Progenitor cell of endocrine pancreas (in vitro differentiated cells): Measurements from ENCODE around the gene EPN2. TPM values are rescaled to one million over a fixed set of nuclear protein-coding genes. Genes with fewer than 3 reads are reported as not detected.
A peak's percentile ranks its signal among the peaks of the same experiment; 100 is the strongest.

Experiments
- DNase-seq: peaks from one replicate; pipeline ENCODE4 v3.0.0; 2021; ENCODE audit warnings: low spot score; ENCODE audit not compliant: unreplicated experiment
- H3K27ac Mint-ChIP-seq: 2 replicates; pipeline ENCODE4 v1.8.0; 2021; ENCODE audit warnings: mild to moderate bottlenecking, moderate library complexity, mixed read lengths
- H3K27me3 Mint-ChIP-seq: 2 replicates; pipeline ENCODE4 v1.8.0; 2021; ENCODE audit warnings: mixed read lengths
- H3K36me3 Mint-ChIP-seq: 2 replicates; pipeline ENCODE4 v1.8.0; 2022; ENCODE audit warnings: mixed read lengths; ENCODE audit not compliant: insufficient read depth
- H3K4me1 Mint-ChIP-seq: 2 replicates; pipeline ENCODE4 v1.8.0; 2021; ENCODE audit warnings: low read depth, mixed read lengths
- H3K4me3 Mint-ChIP-seq: 2 replicates; pipeline ENCODE4 v1.8.0; 2021; ENCODE audit warnings: low read depth, mild to moderate bottlenecking, moderate library complexity, mixed read lengths
- H3K9me3 Mint-ChIP-seq: 2 replicates; pipeline ENCODE4 v1.8.0; 2021; ENCODE audit warnings: low read depth, mixed read lengths
- total RNA-seq: library from RNA; stranded (reverse); gene quantifications from 2 replicates; pipeline ENCODE4 v1.2.1, GENCODE V29; 2021
- TF ChIP-seq, protein P1 (sequence below): fragments of 200-600 bp; sonication (generic); IDR thresholded peaks from one replicate; pipeline ENCODE4 v1.5.0; 2021; ENCODE audit warnings: antibody characterized with exemption, mild to moderate bottlenecking; ENCODE audit not compliant: unreplicated experiment

The EPN2 gene
- total RNA-seq, 1 donor from 2014 or later = 49.8 TPM

- Mint-ChIP-seq H3K9me3 (no peaks in the 10 kb centered on the region), H3K36me3 (peaks cover 10% of the 10 kb centered on the region), H3K27ac (peak within 1 kb of the TSS; percentile 96), H3K4me3 (peak within 1 kb of the TSS; percentile 93), H3K27me3 (no peaks in the 10 kb centered on the region), H3K4me1 (peaks cover 14% of the 10 kb centered on the region)
- TF ChIP-seq, protein P1, sequence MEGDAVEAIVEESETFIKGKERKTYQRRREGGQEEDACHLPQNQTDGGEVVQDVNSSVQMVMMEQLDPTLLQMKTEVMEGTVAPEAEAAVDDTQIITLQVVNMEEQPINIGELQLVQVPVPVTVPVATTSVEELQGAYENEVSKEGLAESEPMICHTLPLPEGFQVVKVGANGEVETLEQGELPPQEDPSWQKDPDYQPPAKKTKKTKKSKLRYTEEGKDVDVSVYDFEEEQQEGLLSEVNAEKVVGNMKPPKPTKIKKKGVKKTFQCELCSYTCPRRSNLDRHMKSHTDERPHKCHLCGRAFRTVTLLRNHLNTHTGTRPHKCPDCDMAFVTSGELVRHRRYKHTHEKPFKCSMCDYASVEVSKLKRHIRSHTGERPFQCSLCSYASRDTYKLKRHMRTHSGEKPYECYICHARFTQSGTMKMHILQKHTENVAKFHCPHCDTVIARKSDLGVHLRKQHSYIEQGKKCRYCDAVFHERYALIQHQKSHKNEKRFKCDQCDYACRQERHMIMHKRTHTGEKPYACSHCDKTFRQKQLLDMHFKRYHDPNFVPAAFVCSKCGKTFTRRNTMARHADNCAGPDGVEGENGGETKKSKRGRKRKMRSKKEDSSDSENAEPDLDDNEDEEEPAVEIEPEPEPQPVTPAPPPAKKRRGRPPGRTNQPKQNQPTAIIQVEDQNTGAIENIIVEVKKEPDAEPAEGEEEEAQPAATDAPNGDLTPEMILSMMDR = no peak
- no peak for DNase-seq
These were observed 141.5 kb downstream of the EPN2 start, which contains the start of gene MAPK7 for GRCh38 chr17:19378416-19379360. MAPK7 (plus strand) TSS chr17:19378498; CDS start chr17:19378901, 403 bp downstream.

GRCh38 chr17:19379361-19380065 lies 142.3 kb downstream of the EPN2 start:
- H3K4me3 Mint-ChIP-seq = peak overlapping the region; percentile 93
- no peak for DNase-seq
- peaks cover 14% of the 10 kb centered on the region for H3K4me1 Mint-ChIP-seq
- H3K27ac Mint-ChIP-seq = peak overlapping the region; percentile 88
- H3K9me3 Mint-ChIP-seq = no peaks in the 10 kb centered on the region
- TF ChIP-seq, protein P1 = no peak
- no peaks in the 10 kb centered on the region for H3K27me3 Mint-ChIP-seq
- peaks cover 13% of the 10 kb centered on the region for H3K36me3 Mint-ChIP-seq

- TF ChIP-seq, protein P1 = no peak
- peaks cover 16% of the 10 kb centered on the region for H3K36me3 Mint-ChIP-seq
- H3K4me3 Mint-ChIP-seq = peak overlapping the region; percentile 12
- H3K4me1 Mint-ChIP-seq = peaks cover 16% of the 10 kb centered on the region
- DNase-seq = no peak
- no peaks in the 10 kb centered on the region for H3K9me3 Mint-ChIP-seq
- H3K27me3 Mint-ChIP-seq = no peaks in the 10 kb centered on the region
- no peak overlapping the region for H3K27ac Mint-ChIP-seq
These were observed 143.5 kb downstream of the EPN2 start for GRCh38 chr17:19380481-19381301.

DNA sequence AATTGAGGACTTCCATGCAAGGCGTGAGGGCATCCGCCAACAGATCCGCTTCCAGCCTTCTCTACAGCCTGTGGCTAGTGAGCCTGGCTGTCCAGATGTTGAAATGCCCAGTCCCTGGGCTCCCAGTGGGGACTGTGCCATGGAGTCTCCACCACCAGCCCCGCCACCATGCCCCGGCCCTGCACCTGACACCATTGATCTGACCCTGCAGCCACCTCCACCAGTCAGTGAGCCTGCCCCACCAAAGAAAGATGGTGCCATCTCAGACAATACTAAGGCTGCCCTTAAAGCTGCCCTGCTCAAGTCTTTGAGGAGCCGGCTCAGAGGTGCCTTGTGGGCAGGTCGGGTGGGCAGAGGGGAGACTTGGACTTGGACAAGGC lies 144.2 kb downstream of the EPN2 start:
- H3K27me3 Mint-ChIP-seq = no peaks in the 10 kb centered on the region
- TF ChIP-seq, protein P1 = no peak
- H3K36me3 Mint-ChIP-seq = peaks cover 16% of the 10 kb centered on the region
- H3K9me3 Mint-ChIP-seq = no peaks in the 10 kb centered on the region
- peaks cover 17% of the 10 kb centered on the region for H3K4me1 Mint-ChIP-seq
- H3K27ac Mint-ChIP-seq = no peak overlapping the region
- no peak for DNase-seq
- H3K4me3 Mint-ChIP-seq = no peak overlapping the region
